ENCODE measurements around the gene RSPH6A. TPM values are rescaled to one million over a fixed set of nuclear protein-coding genes. Genes with fewer than 3 reads are reported as not detected.

RSPH6A gene
- total and polyA plus RNA-seq, 2 of the 13 experiments (the other 11 are each of a cell fraction or from before 2014, with no cell fraction given) = 0.07 TPM; not detected in 1

- TF ChIP-seq PHF20 (CRISPR knock-in tag; IDR thresholded peaks at IDR 0.05) (peak; percentile 22; the same call in 1 of the 2 replicates), SP4 (CRISPR knock-in tag; IDR thresholded peaks at IDR 0.05) (peak; percentile 40; the same call in 1 of the 2 replicates), TOE1 (CRISPR knock-in tag; IDR thresholded peaks at IDR 0.05) (no peak), POGZ (CRISPR knock-in tag; IDR thresholded peaks at IDR 0.05) (no peak), KLF9 (CRISPR knock-in tag; IDR thresholded peaks at IDR 0.05; ENCODE audit: low read depth) (no peak), ZFP91 (CRISPR knock-in tag; IDR thresholded peaks at IDR 0.05; ENCODE audit: borderline replicate concordance) (no peak), ZFP36 (IDR thresholded peaks at IDR 0.05; ENCODE audit: borderline replicate concordance, low read depth, low read length, partially characterized antibody) (no peak), HDAC6 (IDR thresholded peaks at IDR 0.05; ENCODE audit: low read depth, low read length) (no peak), HOXD1 (CRISPR knock-in tag; IDR thresholded peaks at IDR 0.05) (peak; percentile 33; the same call in 1 of the 2 replicates), PBX2 (CRISPR knock-in tag; IDR thresholded peaks at IDR 0.05) (no peak), MLXIP (CRISPR knock-in tag; IDR thresholded peaks at IDR 0.05; ENCODE audit: borderline replicate concordance) (no peak), ZNF878 (CRISPR knock-in tag; IDR thresholded peaks at IDR 0.05) (no peak), PITX1 (CRISPR knock-in tag; IDR thresholded peaks at IDR 0.05) (no peak), ZNF841 (CRISPR knock-in tag; IDR thresholded peaks at IDR 0.05; ENCODE audit: borderline replicate concordance) (no peak), CSRNP1 (CRISPR knock-in tag; IDR thresholded peaks at IDR 0.05) (no peak), ZNF558 (CRISPR knock-in tag; IDR thresholded peaks at IDR 0.05; ENCODE audit: borderline replicate concordance) (no peak), ZNF335 (CRISPR knock-in tag; IDR thresholded peaks at IDR 0.05) (no peak), ZSCAN21 (CRISPR knock-in tag; IDR thresholded peaks at IDR 0.05; ENCODE audit: borderline replicate concordance) (no peak; the same call in 1 of the 2 replicates), KDM5A (IDR thresholded peaks at IDR 0.05; ENCODE audit: borderline replicate concordance, low read length) (no peak), ZNF33A (CRISPR knock-in tag; IDR thresholded peaks at IDR 0.05; ENCODE audit: borderline replicate concordance) (no peak), ZFP82 (CRISPR knock-in tag; IDR thresholded peaks at IDR 0.05; ENCODE audit: borderline replicate concordance) (peak; percentile 62; the same call in 1 of the 2 replicates), TARDBP (CRISPR knock-in tag; IDR thresholded peaks at IDR 0.05) (peak; percentile 66; the same call in 1 of the 2 replicates)
Measured at GRCh38 chr19:45863840-45864628, 48.9 kb upstream of the RSPH6A start, which contains the start of gene FOXA3 (continued).

All from HepG2 (cell line).